H1 (cell line): ENCODE results near the gene SLC25A48. TPM values are rescaled to one million over a fixed set of nuclear protein-coding genes. Genes with fewer than 3 reads are reported as not detected.

Experiments
- BRCA1 ChIP-seq: IDR thresholded peaks from 2 replicates; pipeline ENCODE4 v1.6.1; 2012; ENCODE audit warnings: low read depth, low read length, improper control_type of control experiment
- CTCF ChIP-seq, 3 experiments: IDR thresholded peaks; 1 replicate in 2 of 3; 2 replicates in 1 of 3; pipeline versions ENCODE4 v1.5.1 to v1.6.1; 2011; ENCODE audit warnings: low read length in 3 of 3, mild to moderate bottlenecking in 3 of 3, inconsistent platforms in 2 of 3, low read depth in 1 of 3, moderate library complexity in 1 of 3; ENCODE audit not compliant: insufficient read depth in 1 of 3; ENCODE audit errors: control extremely low read depth in 1 of 3
- HDAC6 ChIP-seq: IDR thresholded peaks from one replicate; pipeline ENCODE4 v1.7.1; 2012; ENCODE audit warnings: low read depth, mild to moderate bottlenecking, inconsistent platforms, low read length, moderate library complexity
- JUND ChIP-seq: IDR thresholded peaks from 2 replicates; pipeline ENCODE4 v1.6.1; 2011; ENCODE audit warnings: mild to moderate bottlenecking, improper control_type of control experiment, low read length
- NRF1 ChIP-seq: IDR thresholded peaks from 2 replicates; pipeline ENCODE4 v1.6.1; 2011; ENCODE audit warnings: mild to moderate bottlenecking, low read depth, low read length, improper control_type of control experiment
- RXRA ChIP-seq: IDR thresholded peaks from 2 replicates; pipeline ENCODE4 v1.6.1; 2011; ENCODE audit warnings: low read depth, mild to moderate bottlenecking, low read length, moderate library complexity; ENCODE audit not compliant: insufficient read depth
- SP1 ChIP-seq: IDR thresholded peaks from 2 replicates; pipeline ENCODE4 v1.6.1; 2011; ENCODE audit warnings: low read depth, low read length
- SUZ12 ChIP-seq: fragments of 200-600 bp; sonication (generic); IDR thresholded peaks from 2 replicates; pipeline ENCODE4 v1.6.1; 2012; ENCODE audit warnings: mild to moderate bottlenecking, inconsistent platforms, low read length, moderate library complexity, mixed read lengths
- TAF1 ChIP-seq: IDR thresholded peaks from 2 replicates; pipeline ENCODE4 v1.6.1; 2011; ENCODE audit warnings: mild to moderate bottlenecking, low read depth, low read length
- polyA plus RNA-seq, 7 experiments: library from polyadenylated mRNA; depleted of rRNA in 3 of 7; stranded (reverse) in 5 of 7; unstranded in 2 of 7; fragments of >200 nt in 5 of 7; fragments of 200-250 nt in 2 of 7; gene quantifications; 1 replicate in 5 of 7; 2 replicates in 1 of 7; 4 replicates in 1 of 7; pipeline versions ENCODE4 v1.2.1 to v1.2.3, GENCODE V29; 2011 to 2013; ENCODE audit warnings: missing spikeins in 2 of 7, mixed read lengths in 2 of 7
- total RNA-seq: library from RNA; stranded (reverse); fragmentation: NEBNext Ultra II Directional; extraction: Animal tissue kit (Norgen Biotek cat#: 25700); gene quantifications from 2 replicates; pipeline ENCODE4 v1.2.1, GENCODE V29; 2021

SLC25A48 gene
- total and polyA plus RNA-seq, 2 of the 8 experiments (the other 6 are each of a cell fraction or from before 2014, with no cell fraction given): 1.3 to 1.8 TPM

- TF ChIP-seq TAF1 (no peak), BRCA1 (no peak), HDAC6 (no peak), JUND (no peak), RXRA (no peak), NRF1 (no peak), SP1 (no peak), SUZ12 (no peak), CTCF (IDR thresholded peaks at IDR 0.05; ENCODE audit: control extremely low read depth in 1 of 3, insufficient read depth in 1 of 3, low read depth in 1 of 3, low read length in 3 of 3) (no peak)
These were observed 9.3 kb downstream of the SLC25A48 start (continued) for GRCh38 chr5:135843571-135844337.
